K562 (cell line): ENCODE measurements around the gene MED20. TPM values are rescaled to one million over a fixed set of nuclear protein-coding genes. Genes with fewer than 3 reads are reported as not detected.

ENCODE experiments used
- ATAC-seq: fragments of 200-7000 bp; cut with Tn5 transposase; 3 replicates; pipeline ENCODE4 v1.9.1; 2020; ENCODE audit warnings: moderate library complexity
- BruUV-seq: library from RNA; stranded (reverse); fragments of 400-500 nt; replicated peaks from 2 replicates; lab custom pipeline; 2021; lab: Mats Ljungman, UMichigan
- CTCF ChIA-PET: fragments of 300-600 bp; formaldehyde crosslinking; extraction: SDS; loops from one replicate; lab custom pipeline; 2021; ENCODE audit warnings: low intra/inter-chr PET ratio; lab: Yijun Ruan, JAX
- POLR2A ChIA-PET: fragments of 300-600, 350-650 bp; sonication (Branson Sonifier 250); formaldehyde crosslinking; extraction: SDS; loops from one replicate; lab custom pipeline; 2021; ENCODE audit warnings: antibody characterized with exemption, inconsistent platforms; lab: Yijun Ruan, JAX
- DNase-seq, 4 experiments: peaks; one replicate each; pipeline versions ENCODE4 v3.0.0 to v3.0.0-alpha.2; 2011 to 2018; ENCODE audit warnings: low spot score in 3 of 4, mixed read lengths in 3 of 4; ENCODE audit errors: extremely low read depth in 1 of 4
- FAIRE-seq: peaks from 2 replicates; lab custom pipeline; 2011; peaks lifted over from hg19 to GRCh38; lab: Jason Lieb, UNC
- H2AFZ ChIP-seq: 2 replicates; pipeline ENCODE4 v1.6.0; 2011; ENCODE audit warnings: low read depth, low read length, control low read depth, inconsistent platforms
- H3K27ac ChIP-seq: fragments of 200-600 bp; 3 replicates; pipeline ENCODE4 v1.8.0; 2011; ENCODE audit warnings: low read depth, mild to moderate bottlenecking, control low read depth, inconsistent platforms, low read length, moderate library complexity, mixed read lengths; ENCODE audit errors: extremely low read depth
- H3K27me3 ChIP-seq, 2 experiments: fragments of 300-600 bp in 1 of 2; 2 replicates in 1 of 2; 3 replicates in 1 of 2; pipeline versions ENCODE4 v1.6.0 to v1.8.0; 2011; ENCODE audit warnings: inconsistent platforms in 2 of 2, low read length in 2 of 2, mild to moderate bottlenecking in 1 of 2, mixed read lengths in 1 of 2, moderate library complexity in 1 of 2; ENCODE audit not compliant: control insufficient read depth in 2 of 2, insufficient read depth in 2 of 2
- H3K36me3 ChIP-seq: fragments of 300-600 bp; 3 replicates; pipeline ENCODE4 v1.8.0; 2011; ENCODE audit warnings: mild to moderate bottlenecking, low read length, inconsistent platforms; ENCODE audit not compliant: control insufficient read depth, insufficient read depth
- H3K4me1 ChIP-seq, 2 experiments: fragments of 200-600 bp in 1 of 2; replicated peaks in 1 of 2; 2 replicates in 1 of 2; 3 replicates in 1 of 2; pipeline versions ENCODE4 v1.5.1 to v1.8.0; 2011; ENCODE audit warnings: inconsistent platforms in 2 of 2, low read length in 2 of 2, mild to moderate bottlenecking in 1 of 2, mixed read lengths in 1 of 2, moderate library complexity in 1 of 2; ENCODE audit not compliant: control insufficient read depth in 2 of 2, insufficient read depth in 2 of 2
- H3K4me2 ChIP-seq: 2 replicates; pipeline ENCODE4 v1.6.1; 2011; ENCODE audit warnings: low read length, control low read depth, inconsistent platforms, mixed read lengths; ENCODE audit not compliant: insufficient read depth
- H3K4me3 ChIP-seq: fragments of 200-600 bp; sonication (generic), shearing (Covaris generic); 2 replicates; pipeline ENCODE4 v1.5.1; 2016; ENCODE audit warnings: control low read depth, inconsistent platforms
- H3K79me2 ChIP-seq: fragments of 200-600 bp; 3 replicates; pipeline ENCODE4 v1.8.0; 2011; ENCODE audit warnings: low read length, inconsistent platforms; ENCODE audit not compliant: control insufficient read depth, insufficient read depth
- H3K9ac ChIP-seq, 2 experiments: 2 replicates each; pipeline versions ENCODE4 v1.6.0 to v1.6.1; 2011; ENCODE audit warnings: low read depth in 2 of 2, low read length in 2 of 2, control low read depth in 1 of 2, inconsistent platforms in 1 of 2, mild to moderate bottlenecking in 1 of 2, mixed read lengths in 1 of 2; ENCODE audit not compliant: insufficient read depth in 1 of 2
- H3K9me1 ChIP-seq: one replicate; pipeline ENCODE4 v1.6.0; 2011; ENCODE audit warnings: inconsistent platforms, mild to moderate bottlenecking, low read length, moderate library complexity; ENCODE audit not compliant: control insufficient read depth, insufficient read depth
- H3K9me3 ChIP-seq: replicated peaks from 2 replicates; pipeline ENCODE4 v1.5.1; 2011; ENCODE audit warnings: low read depth, low read length, inconsistent platforms; ENCODE audit not compliant: control insufficient read depth, insufficient read depth
- H4K20me1 ChIP-seq: replicated peaks from 2 replicates; pipeline ENCODE4 v1.6.1; 2011; ENCODE audit warnings: low read length, inconsistent platforms, mixed read lengths; ENCODE audit not compliant: control insufficient read depth, insufficient read depth
- BDP1 ChIP-seq: IDR thresholded peaks from 3 replicates; pipeline ENCODE4 v1.6.1; 2011; ENCODE audit not compliant: insufficient read length, insufficient read depth
- CBFA2T3 ChIP-seq: fragments of 450-650 bp; IDR thresholded peaks from 2 replicates; pipeline ENCODE4 v1.6.1; 2017
- CHD2 ChIP-seq: IDR thresholded peaks from 2 replicates; pipeline ENCODE4 v1.6.1; 2011; ENCODE audit warnings: low read depth, low read length
- CTBP1 ChIP-seq: fragments of 450-650 bp; IDR thresholded peaks from 2 replicates; pipeline ENCODE4 v1.6.1; 2016; ENCODE audit warnings: borderline replicate concordance
- FOXK1 ChIP-seq: sonication (generic); formaldehyde crosslinking; IDR thresholded peaks from 2 replicates; pipeline ENCODE4 v1.8.0; 2022; ENCODE audit warnings: missing genetic modification reagents, mild to moderate bottlenecking, borderline replicate concordance
- POLR2AphosphoS2 ChIP-seq: IDR thresholded peaks from 2 replicates; pipeline ENCODE4 v1.6.1; 2012; ENCODE audit warnings: low read length, improper control_type of control experiment
- RBFOX2 ChIP-seq: fragments of 200-400 bp; formaldehyde crosslinking; IDR thresholded peaks from 2 replicates; pipeline ENCODE4 v1.6.1; 2017; ENCODE audit warnings: low read depth, mild to moderate bottlenecking, low read length, moderate library complexity
- TAF7 ChIP-seq: fragments of 450-650 bp; IDR thresholded peaks from 2 replicates; pipeline ENCODE4 v1.6.1; 2016; ENCODE audit warnings: missing genetic modification characterization, missing compliant biosample characterization
- ZNF224 ChIP-seq: sonication (generic); formaldehyde crosslinking; IDR thresholded peaks from 2 replicates; pipeline ENCODE4 v1.8.0; 2022; ENCODE audit warnings: mild to moderate bottlenecking, missing genetic modification reagents
- ZNF431 ChIP-seq: sonication (generic); formaldehyde crosslinking; IDR thresholded peaks from 2 replicates; pipeline ENCODE4 v1.8.0; 2022; ENCODE audit warnings: mild to moderate bottlenecking, missing genetic modification reagents
- WGBS: fragments of 100-300 bp; shearing (Covaris generic); methylation state at CpG from one replicate; pipeline ENCODE4 v1.1.6; 2016; ENCODE audit warnings: low coverage, mixed read lengths; ENCODE audit not compliant: insufficient coverage; ENCODE audit errors: missing lambda C conversion rate; 5-methylcytosine and 5-hydroxymethylcytosine counted together
- in situ Hi-C: fragments of 300-500 bp; cut with MboI; formaldehyde crosslinking; loops from 4 replicates; pipeline ENCODE4 v1.15.0; 2018; ENCODE audit warnings: inconsistent platforms, mixed read lengths
- intact Hi-C: fragments of 100-400 bp; cut with micrococcal nuclease; formaldehyde crosslinking; loops from 2 replicates; pipeline ENCODE4 v1.14.2; 2022
- polyA plus RNA-seq, 8 experiments: library from polyadenylated mRNA; depleted of rRNA in 4 of 8; stranded (reverse) in 5 of 8; unstranded in 3 of 8; fragments of >200 nt; fragmentation: Nextera tagmentation in 2 of 8; fragmentation: Illumina TruSeq in 1 of 8; extraction: Ambion mirVana in 2 of 8; extraction: Trizol in 1 of 8; gene quantifications; 2 replicates each; pipeline versions ENCODE4 v1.2.1 to v1.2.3, GENCODE V29; 2011 to 2014; ENCODE audit warnings: inconsistent platforms in 1 of 8, missing spikeins in 1 of 8
- total RNA-seq, 7 experiments: library from RNA; depleted of rRNA in 6 of 7; stranded (reverse); fragments of >200 nt in 6 of 7; fragmentation: Illumina TruSeq in 2 of 7; extraction: Trizol in 2 of 7; gene quantifications; 2 replicates each; pipeline versions ENCODE4 v1.2.1 to v1.2.3, GENCODE V29; 2011 to 2021; ENCODE audit warnings: low replicate concordance in 1 of 7
- TF ChIP-seq, protein P1 (sequence below): fragments of 250-450 bp; sonication (Bioruptor Pico); IDR thresholded peaks from 2 replicates; pipeline ENCODE4 v1.8.0; 2022; ENCODE audit warnings: moderate library complexity, mild to moderate bottlenecking, inconsistent platforms

MED20 gene
- total and polyA plus RNA-seq, 9 of the 15 experiments (the other 6 are each of a cell fraction or from before 2014, with no cell fraction given), result 27.3 to 80.9 (median 46.0) TPM

DNA sequence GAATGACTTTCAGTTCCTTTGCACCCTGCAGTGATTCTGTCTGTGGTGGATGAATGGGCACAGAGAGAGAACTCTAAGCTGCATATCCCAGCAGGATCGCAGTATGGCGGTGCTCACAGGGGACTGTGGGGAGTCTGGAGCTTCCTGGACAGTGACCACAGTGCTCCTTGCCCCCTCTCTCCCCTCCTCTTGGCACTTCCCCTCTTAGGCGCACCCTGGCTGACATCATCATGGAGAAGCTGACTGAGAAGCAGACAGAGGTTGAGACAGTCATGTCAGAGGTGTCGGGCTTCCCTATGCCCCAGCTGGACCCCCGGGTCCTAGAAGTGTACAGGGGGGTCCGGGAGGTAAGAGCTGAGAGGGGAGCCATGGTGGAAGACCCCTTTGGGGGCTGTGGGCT, 9.0 kb upstream of the MED20 start:
- POLR2A ChIA-PET, result interaction anchor here (0.5 to 13.7 kb wide), 8 partner anchors 4 to 128 kb away, joined by 3 to 166 read pairs (median 3); partner anchors contain the start of genes BYSL, CCND3, MED20 and TAF8
- TF ChIP-seq TAF7 (tag) (no peak), BDP1 (no peak), CBFA2T3 (no peak), RBFOX2 (0 out of 2 replicates have a peak, but pooled peaks have one; percentile 20)
- TF ChIP-seq, all 486 proteins: peak for 1
- no TSS peak for BruUV-seq

DNA sequence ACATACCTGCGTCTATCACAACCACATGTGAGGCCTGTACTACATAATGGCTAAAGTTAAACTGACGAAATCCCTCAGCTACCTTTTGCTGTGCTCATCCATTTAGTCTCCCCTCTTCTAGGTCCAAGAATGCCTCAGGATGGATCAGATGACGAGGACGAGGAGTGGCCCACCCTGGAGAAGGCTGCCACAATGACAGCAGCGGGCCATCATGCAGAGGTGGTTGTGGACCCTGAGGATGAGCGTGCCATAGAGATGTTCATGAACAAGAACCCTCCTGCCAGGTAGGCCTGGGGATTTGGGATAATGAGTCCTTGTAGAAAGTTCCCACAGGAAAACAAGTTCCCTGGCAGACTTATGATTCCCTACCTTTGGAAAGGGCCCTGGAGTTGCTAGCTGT, 6.3 kb upstream of the MED20 start:
- Histone ChIP-seq H3K9ac (0 out of 4 replicates have a peak overlapping the region, but pooled peaks of 1 of the 2 experiments have one; percentile 23), H3K9me3 (no peaks in the 10 kb centered on the region), H3K9me1 (peaks cover 4% of the 10 kb centered on the region), H3K36me3 (peaks cover 92% of the 10 kb centered on the region), H3K27me3 (no peaks in the 10 kb centered on the region), H3K79me2 (peaks cover 65% of the 10 kb centered on the region), H4K20me1 (peaks cover 4% of the 10 kb centered on the region; the same call in 1 of the 2 replicates), H3K4me1 (peaks cover 4 to 11% of the 10 kb centered on the region in 2 experiments; a peak in 3 of 5 replicates), H3K4me2 (no peak overlapping the region), H3K4me3 (no peak overlapping the region), H2AFZ (no peak overlapping the region), H3K27ac (no peak overlapping the region)
- BruUV-seq, result no TSS peak
- DNase-seq, result no peak
- intact Hi-C loops, result no loop called here
- in situ Hi-C loops, result no loop called here
- ChIA-PET CTCF (no interaction called here), POLR2A (interaction anchor here (11.8 kb wide), 1 partner anchor 9 kb away, joined by 166 read pairs; the partner anchor contains the start of gene CCND3)
- FAIRE-seq, result no peak
- WGBS, result 94% methylated on average over 6 of the region's 6 CpGs
- ATAC-seq, result no peak
- TF ChIP-seq FOXK1 (CRISPR knock-in tag), result 0 out of 2 replicates have a peak, but pooled peaks have one; percentile 1
- TF ChIP-seq ZNF224 (CRISPR knock-in tag), result 0 out of 2 replicates have a peak, but pooled peaks have one; percentile 28
- no peak for TF ChIP-seq ZNF431
- no peak for TF ChIP-seq POLR2AphosphoS2
- no peak for TF ChIP-seq CHD2
- TF ChIP-seq CTBP1, result no peak
- TF ChIP-seq, protein P1, sequence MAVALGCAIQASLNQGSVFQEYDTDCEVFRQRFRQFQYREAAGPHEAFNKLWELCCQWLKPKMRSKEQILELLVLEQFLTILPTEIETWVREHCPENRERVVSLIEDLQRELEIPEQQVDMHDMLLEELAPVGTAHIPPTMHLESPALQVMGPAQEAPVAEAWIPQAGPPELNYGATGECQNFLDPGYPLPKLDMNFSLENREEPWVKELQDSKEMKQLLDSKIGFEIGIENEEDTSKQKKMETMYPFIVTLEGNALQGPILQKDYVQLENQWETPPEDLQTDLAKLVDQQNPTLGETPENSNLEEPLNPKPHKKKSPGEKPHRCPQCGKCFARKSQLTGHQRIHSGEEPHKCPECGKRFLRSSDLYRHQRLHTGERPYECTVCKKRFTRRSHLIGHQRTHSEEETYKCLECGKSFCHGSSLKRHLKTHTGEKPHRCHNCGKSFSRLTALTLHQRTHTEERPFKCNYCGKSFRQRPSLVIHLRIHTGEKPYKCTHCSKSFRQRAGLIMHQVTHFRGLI (CRISPR knock-in tag), result no peak
- TF ChIP-seq RBFOX2, result 0 out of 2 replicates have a peak, but pooled peaks have one; percentile 0

More for the DNA sequence above, 9.0 kb upstream of the MED20 start:
- 90% methylated on average over 6 of the region's 6 CpGs for WGBS
- Histone ChIP-seq H3K4me2 (no peak overlapping the region), H3K9me3 (no peaks in the 10 kb centered on the region), H3K9me1 (peaks cover 4% of the 10 kb centered on the region), H3K27ac (no peak overlapping the region), H4K20me1 (peaks cover 9% of the 10 kb centered on the region; the same call in 1 of the 2 replicates), H2AFZ (no peak overlapping the region), H3K27me3 (no peaks in the 10 kb centered on the region), H3K9ac (no peak overlapping the region), H3K79me2 (peaks cover 47% of the 10 kb centered on the region), H3K4me1 (peaks cover 0 to 2% of the 10 kb centered on the region in 2 experiments; a peak in 3 of 5 replicates), H3K36me3 (peaks cover 92% of the 10 kb centered on the region), H3K4me3 (no peak overlapping the region)
- ATAC-seq, result no peak
- no peak for DNase-seq
- CTCF ChIA-PET, result no interaction called here
- in situ Hi-C loops, result no loop called here
- intact Hi-C loops, result loop anchor here (10.0 kb wide), 1 partner anchor 265 kb away; the partner anchor contains the start of gene GUCA1B
- no peak for FAIRE-seq
